ENCODE measurements around the gene CHRM3. TPM values are rescaled to one million over a fixed set of nuclear protein-coding genes. Genes with fewer than 3 reads are reported as not detected.

The CHRM3 gene
- total RNA-seq, 1 experiment from 2014 or later, result 1.2 TPM

- no TSS peak for BruUV-seq (replicated peaks)
- Histone ChIP-seq H3K9me3 (ENCODE audit: low read length) (no peaks in the 10 kb centered on the region), H3K9ac (ENCODE audit: low read length) (no peak overlapping the region), H3K27ac (ENCODE audit: low read length) (no peak overlapping the region), H3K9me2 (replicated peaks; ENCODE audit: low read length) (no peaks in the 10 kb centered on the region), H3K36me3 (ENCODE audit: low read depth, low read length) (no peaks in the 10 kb centered on the region), H2AFZ (ENCODE audit: low read length) (no peak overlapping the region), H4K20me1 (ENCODE audit: low read length) (no peaks in the 10 kb centered on the region), H3K4me1 (ENCODE audit: insufficient read depth, low read length) (no peaks in the 10 kb centered on the region), H3K4me2 (ENCODE audit: low read length) (no peak overlapping the region), H3F3A (ENCODE audit: low read length, unreplicated experiment) (no peaks in the 10 kb centered on the region), H3K79me2 (ENCODE audit: low read length) (no peaks in the 10 kb centered on the region), H3K27me3 (ENCODE audit: low read length) (no peaks in the 10 kb centered on the region), H3K4me3 (ENCODE audit: low read length) (no peak overlapping the region)
- TF ChIP-seq, protein P1, sequence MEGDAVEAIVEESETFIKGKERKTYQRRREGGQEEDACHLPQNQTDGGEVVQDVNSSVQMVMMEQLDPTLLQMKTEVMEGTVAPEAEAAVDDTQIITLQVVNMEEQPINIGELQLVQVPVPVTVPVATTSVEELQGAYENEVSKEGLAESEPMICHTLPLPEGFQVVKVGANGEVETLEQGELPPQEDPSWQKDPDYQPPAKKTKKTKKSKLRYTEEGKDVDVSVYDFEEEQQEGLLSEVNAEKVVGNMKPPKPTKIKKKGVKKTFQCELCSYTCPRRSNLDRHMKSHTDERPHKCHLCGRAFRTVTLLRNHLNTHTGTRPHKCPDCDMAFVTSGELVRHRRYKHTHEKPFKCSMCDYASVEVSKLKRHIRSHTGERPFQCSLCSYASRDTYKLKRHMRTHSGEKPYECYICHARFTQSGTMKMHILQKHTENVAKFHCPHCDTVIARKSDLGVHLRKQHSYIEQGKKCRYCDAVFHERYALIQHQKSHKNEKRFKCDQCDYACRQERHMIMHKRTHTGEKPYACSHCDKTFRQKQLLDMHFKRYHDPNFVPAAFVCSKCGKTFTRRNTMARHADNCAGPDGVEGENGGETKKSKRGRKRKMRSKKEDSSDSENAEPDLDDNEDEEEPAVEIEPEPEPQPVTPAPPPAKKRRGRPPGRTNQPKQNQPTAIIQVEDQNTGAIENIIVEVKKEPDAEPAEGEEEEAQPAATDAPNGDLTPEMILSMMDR (conservative IDR thresholded peaks at IDR 0.05; ENCODE audit: low read depth, low read length), result no peak
- TF ChIP-seq EZH2 (IDR thresholded peaks at IDR 0.05; ENCODE audit: low read length, unreplicated experiment), result no peak
- TF ChIP-seq EZH2phosphoT487 (IDR thresholded peaks at IDR 0.05; ENCODE audit: borderline replicate concordance, low read length), result no peak
- POLR2A ChIA-PET (ENCODE audit: unreplicated experiment), result interaction anchor here (0.6 kb wide), 1 partner anchor 104 kb away, joined by 8 read pairs; no protein-coding TSS in a partner anchor
- CTCF ChIA-PET, result no interaction called here
- DNase-seq (no peak), ATAC-seq (no peak)
- intact Hi-C loops (cut with micrococcal nuclease), result no loop called here
These were observed 31.7 kb downstream of the CHRM3 start for GRCh38 chr1:239417986-239418640.

DNA sequence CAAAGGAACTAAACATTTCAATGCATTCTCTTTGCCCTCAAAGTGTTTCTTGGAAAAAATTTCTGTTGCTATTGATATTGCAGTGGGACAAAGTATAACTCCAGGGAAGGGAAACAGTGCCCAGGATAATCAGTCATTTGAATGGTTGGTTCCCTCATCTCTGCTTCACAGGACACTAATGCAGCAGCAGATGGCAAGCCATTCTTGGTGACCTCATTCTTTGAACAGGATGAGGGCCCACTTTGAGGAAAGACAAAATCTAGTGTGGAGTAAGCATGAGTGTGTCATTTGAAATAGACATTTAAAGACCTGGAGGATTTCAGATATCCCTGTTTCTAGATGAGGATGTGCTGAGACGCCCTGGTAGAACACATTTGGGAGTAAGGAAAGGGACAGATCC lies 32.3 kb downstream of the CHRM3 start:
- Histone ChIP-seq H3K4me1 (ENCODE audit: insufficient read depth, low read length) (no peaks in the 10 kb centered on the region), H3K9ac (ENCODE audit: low read length) (no peak overlapping the region), H2AFZ (ENCODE audit: low read length) (no peak overlapping the region), H3K9me3 (ENCODE audit: low read length) (no peaks in the 10 kb centered on the region), H4K20me1 (ENCODE audit: low read length) (no peaks in the 10 kb centered on the region), H3K79me2 (ENCODE audit: low read length) (no peaks in the 10 kb centered on the region), H3K4me3 (ENCODE audit: low read length) (no peak overlapping the region), H3K4me2 (ENCODE audit: low read length) (no peak overlapping the region), H3K9me2 (replicated peaks; ENCODE audit: low read length) (no peaks in the 10 kb centered on the region), H3K27ac (ENCODE audit: low read length) (no peak overlapping the region), H3F3A (ENCODE audit: low read length, unreplicated experiment) (no peaks in the 10 kb centered on the region), H3K36me3 (ENCODE audit: low read depth, low read length) (no peaks in the 10 kb centered on the region), H3K27me3 (ENCODE audit: low read length) (no peaks in the 10 kb centered on the region)
- intact Hi-C loops (cut with micrococcal nuclease), result no loop called here
- ATAC-seq (no peak; the same call in 1 of the 2 replicates), DNase-seq (no peak)
- BruUV-seq (replicated peaks), result no TSS peak
- ChIA-PET CTCF (no interaction called here), POLR2A (ENCODE audit: unreplicated experiment) (no interaction called here)
- TF ChIP-seq EZH2phosphoT487 (IDR thresholded peaks at IDR 0.05; ENCODE audit: borderline replicate concordance, low read length) (no peak), EZH2 (IDR thresholded peaks at IDR 0.05; ENCODE audit: low read length, unreplicated experiment) (no peak)
- TF ChIP-seq, protein P1 (conservative IDR thresholded peaks at IDR 0.05; ENCODE audit: low read depth, low read length), result no peak

DNA sequence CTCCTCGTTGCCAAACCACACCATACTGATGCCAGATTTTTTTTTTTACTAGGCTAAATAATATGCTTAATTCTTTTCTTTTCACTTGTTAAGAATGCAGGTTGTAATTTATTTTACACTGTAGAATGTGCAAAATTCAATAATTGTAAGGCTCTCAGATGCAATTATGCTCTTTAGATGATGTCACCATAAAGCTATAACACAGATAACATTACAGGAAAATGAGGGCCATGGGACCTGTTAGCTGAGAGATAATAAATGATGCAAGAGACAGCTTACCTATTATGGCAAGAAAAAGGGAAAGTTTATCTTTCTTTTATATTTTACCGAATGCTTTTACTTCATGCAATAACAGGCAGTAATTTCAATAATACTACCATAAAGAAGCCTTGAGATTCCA lies 35.4 kb downstream of the CHRM3 start:
- CTCF ChIA-PET, result no interaction called here
- no peak overlapping the region for H3K4me2 ChIP-seq (ENCODE audit: low read length)
- no peak overlapping the region for H3K4me3 ChIP-seq (ENCODE audit: low read length)
- ATAC-seq (no peak), DNase-seq (peak; percentile 27)
- no peaks in the 10 kb centered on the region for H3K36me3 ChIP-seq (ENCODE audit: low read depth, low read length)
- H3K9me3 ChIP-seq (ENCODE audit: low read length), result no peaks in the 10 kb centered on the region
- no peak overlapping the region for H2AFZ ChIP-seq (ENCODE audit: low read length)
- H3K27me3 ChIP-seq (ENCODE audit: low read length), result no peaks in the 10 kb centered on the region
- no peaks in the 10 kb centered on the region for H3K79me2 ChIP-seq (ENCODE audit: low read length)
- H4K20me1 ChIP-seq (ENCODE audit: low read length), result no peaks in the 10 kb centered on the region
- H3K9ac ChIP-seq (ENCODE audit: low read length), result no peak overlapping the region
- no peaks in the 10 kb centered on the region for H3K9me2 ChIP-seq (replicated peaks; ENCODE audit: low read length)
- TF ChIP-seq, protein P1 (conservative IDR thresholded peaks at IDR 0.05; ENCODE audit: low read depth, low read length), result no peak
- no peak for TF ChIP-seq EZH2 (IDR thresholded peaks at IDR 0.05; ENCODE audit: low read length, unreplicated experiment)
- TF ChIP-seq EZH2phosphoT487 (IDR thresholded peaks at IDR 0.05; ENCODE audit: borderline replicate concordance, low read length), result no peak
- TSS peak; percentile 5 for BruUV-seq (replicated peaks)
- no peaks in the 10 kb centered on the region for H3K4me1 ChIP-seq (ENCODE audit: insufficient read depth, low read length)
- intact Hi-C loops (cut with micrococcal nuclease), result no loop called here
- H3K27ac ChIP-seq (ENCODE audit: low read length), result no peak overlapping the region
- POLR2A ChIA-PET (ENCODE audit: unreplicated experiment), result no interaction called here
- H3F3A ChIP-seq (ENCODE audit: low read length, unreplicated experiment), result no peaks in the 10 kb centered on the region

Measured in PC-3 (cell line).